ENCODE data around the gene MMP11. TPM values are rescaled to one million over a fixed set of nuclear protein-coding genes. Genes with fewer than 3 reads are reported as not detected.

MMP11 gene
- total RNA-seq, 1 experiment from 2014 or later, result 0.44 TPM

DNA sequence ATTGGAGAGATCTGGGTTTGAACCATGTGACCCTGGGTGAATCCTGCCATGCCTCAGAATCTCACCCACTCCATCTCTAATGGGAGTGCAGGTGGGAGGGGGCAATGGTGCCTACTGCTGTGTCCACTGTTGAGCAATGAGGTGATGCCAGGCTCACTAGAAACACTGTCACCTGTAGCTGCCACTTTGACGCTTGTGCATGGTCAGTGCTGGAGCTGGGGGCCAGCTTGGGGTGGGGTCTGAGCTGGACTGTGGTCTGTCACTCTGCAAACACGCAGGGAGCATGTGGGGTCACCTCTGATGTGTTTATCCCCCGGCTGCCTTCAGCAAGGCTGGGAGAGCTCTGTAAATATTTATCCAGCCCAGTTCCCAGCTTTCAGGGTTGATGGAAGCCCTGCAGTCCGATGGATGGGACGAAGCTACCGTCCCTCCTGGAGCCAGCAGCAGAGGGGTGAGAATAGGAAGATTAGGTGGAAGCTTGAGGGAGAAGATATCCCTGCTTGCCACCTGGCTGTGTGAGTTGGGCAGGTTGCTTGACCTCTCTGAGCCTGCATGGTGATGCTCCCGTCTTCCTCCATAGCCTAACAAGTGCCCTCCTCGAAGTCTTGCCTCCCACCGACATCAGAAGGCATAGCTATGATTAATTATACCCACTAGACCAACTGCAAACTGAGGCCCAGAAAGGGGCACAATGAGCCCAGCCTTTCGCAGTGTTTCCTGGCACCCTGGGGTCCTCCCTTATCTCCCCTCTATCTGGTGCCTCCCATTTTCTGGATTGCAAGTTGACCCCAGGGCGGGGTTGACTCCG is 1.7 kb downstream of the MMP11 start:
- Mint-ChIP-seq H3K9me3 (ENCODE audit: unreplicated experiment) (no peaks in the 10 kb centered on the region), H3K36me3 (ENCODE audit: insufficient read depth, unreplicated experiment) (peaks cover 6% of the 10 kb centered on the region), H3K4me1 (ENCODE audit: insufficient read depth, unreplicated experiment) (peaks cover 15% of the 10 kb centered on the region), H3K27me3 (ENCODE audit: insufficient read depth, unreplicated experiment) (no peaks in the 10 kb centered on the region), H3K4me3 (ENCODE audit: unreplicated experiment) (no peak overlapping the region), H3K27ac (ENCODE audit: low read depth, unreplicated experiment) (no peak overlapping the region)
- CTCF ChIA-PET, result interaction anchor here (0.6 to 1.8 kb wide), 6 partner anchors 15 to 92 kb away, joined by 3 to 6 read pairs (median 3); no protein-coding TSS in a partner anchor
- no TSS peak for BruUV-seq (replicated peaks)
- POLR2A ChIA-PET, result interaction anchor here (1.0 to 2.3 kb wide), 5 partner anchors 12 to 120 kb away, joined by 3 to 8 read pairs (median 4); partner anchors contain the start of gene MIF
- no peak for DNase-seq (ENCODE audit: unreplicated experiment)
- TF ChIP-seq, protein P1, sequence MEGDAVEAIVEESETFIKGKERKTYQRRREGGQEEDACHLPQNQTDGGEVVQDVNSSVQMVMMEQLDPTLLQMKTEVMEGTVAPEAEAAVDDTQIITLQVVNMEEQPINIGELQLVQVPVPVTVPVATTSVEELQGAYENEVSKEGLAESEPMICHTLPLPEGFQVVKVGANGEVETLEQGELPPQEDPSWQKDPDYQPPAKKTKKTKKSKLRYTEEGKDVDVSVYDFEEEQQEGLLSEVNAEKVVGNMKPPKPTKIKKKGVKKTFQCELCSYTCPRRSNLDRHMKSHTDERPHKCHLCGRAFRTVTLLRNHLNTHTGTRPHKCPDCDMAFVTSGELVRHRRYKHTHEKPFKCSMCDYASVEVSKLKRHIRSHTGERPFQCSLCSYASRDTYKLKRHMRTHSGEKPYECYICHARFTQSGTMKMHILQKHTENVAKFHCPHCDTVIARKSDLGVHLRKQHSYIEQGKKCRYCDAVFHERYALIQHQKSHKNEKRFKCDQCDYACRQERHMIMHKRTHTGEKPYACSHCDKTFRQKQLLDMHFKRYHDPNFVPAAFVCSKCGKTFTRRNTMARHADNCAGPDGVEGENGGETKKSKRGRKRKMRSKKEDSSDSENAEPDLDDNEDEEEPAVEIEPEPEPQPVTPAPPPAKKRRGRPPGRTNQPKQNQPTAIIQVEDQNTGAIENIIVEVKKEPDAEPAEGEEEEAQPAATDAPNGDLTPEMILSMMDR (IDR thresholded peaks at IDR 0.05; ENCODE audit: unreplicated experiment), result no peak
- intact Hi-C loops (cut with micrococcal nuclease), result no loop called here

DNA sequence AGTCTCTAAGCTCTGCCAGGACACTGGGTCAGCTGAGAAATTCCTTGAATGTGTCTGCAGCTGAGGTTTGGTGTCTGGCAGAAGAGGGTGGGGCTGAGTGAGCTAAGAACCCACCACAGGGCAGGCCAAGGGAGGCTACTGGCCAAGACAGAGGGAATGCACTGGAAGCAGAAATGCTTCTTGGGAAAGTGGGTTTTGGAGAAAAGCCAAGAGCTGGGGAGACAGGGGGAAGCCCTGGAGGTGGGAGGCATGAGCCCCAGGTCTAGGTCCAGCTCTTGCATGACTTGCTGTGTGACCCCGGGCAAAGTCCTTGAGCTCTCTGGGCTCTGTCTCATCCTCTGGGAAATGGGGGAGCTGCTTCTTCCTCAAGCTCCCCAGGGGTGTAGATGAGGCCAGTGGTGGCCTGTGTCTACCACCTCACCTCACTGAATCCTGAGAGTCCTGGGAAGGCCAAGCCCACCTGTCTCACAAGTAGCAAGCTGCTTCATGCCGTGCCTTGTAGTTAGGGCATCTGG is 2.3 kb downstream of the MMP11 start:
- ChIA-PET CTCF (interaction anchor here (0.6 to 1.8 kb wide), 7 partner anchors 14 to 185 kb away, joined by 3 to 6 read pairs (median 3); no protein-coding TSS in a partner anchor), POLR2A (interaction anchor here (0.5 to 2.3 kb wide), 6 partner anchors 11 to 303 kb away, joined by 3 to 8 read pairs (median 4); partner anchors contain the start of gene MIF)
- no peak overlapping the region for H3K4me3 Mint-ChIP-seq (ENCODE audit: unreplicated experiment)
- H3K27ac Mint-ChIP-seq (ENCODE audit: low read depth, unreplicated experiment), result no peak overlapping the region
- H3K36me3 Mint-ChIP-seq (ENCODE audit: insufficient read depth, unreplicated experiment), result peaks cover 6% of the 10 kb centered on the region
- no TSS peak for BruUV-seq (replicated peaks)
- TF ChIP-seq, protein P1 (IDR thresholded peaks at IDR 0.05; ENCODE audit: unreplicated experiment), result no peak
- no peaks in the 10 kb centered on the region for H3K27me3 Mint-ChIP-seq (ENCODE audit: insufficient read depth, unreplicated experiment)
- no peaks in the 10 kb centered on the region for H3K9me3 Mint-ChIP-seq (ENCODE audit: unreplicated experiment)
- intact Hi-C loops (cut with micrococcal nuclease), result no loop called here
- H3K4me1 Mint-ChIP-seq (ENCODE audit: insufficient read depth, unreplicated experiment), result peaks cover 15% of the 10 kb centered on the region
- no peak for DNase-seq (ENCODE audit: unreplicated experiment)

DNA sequence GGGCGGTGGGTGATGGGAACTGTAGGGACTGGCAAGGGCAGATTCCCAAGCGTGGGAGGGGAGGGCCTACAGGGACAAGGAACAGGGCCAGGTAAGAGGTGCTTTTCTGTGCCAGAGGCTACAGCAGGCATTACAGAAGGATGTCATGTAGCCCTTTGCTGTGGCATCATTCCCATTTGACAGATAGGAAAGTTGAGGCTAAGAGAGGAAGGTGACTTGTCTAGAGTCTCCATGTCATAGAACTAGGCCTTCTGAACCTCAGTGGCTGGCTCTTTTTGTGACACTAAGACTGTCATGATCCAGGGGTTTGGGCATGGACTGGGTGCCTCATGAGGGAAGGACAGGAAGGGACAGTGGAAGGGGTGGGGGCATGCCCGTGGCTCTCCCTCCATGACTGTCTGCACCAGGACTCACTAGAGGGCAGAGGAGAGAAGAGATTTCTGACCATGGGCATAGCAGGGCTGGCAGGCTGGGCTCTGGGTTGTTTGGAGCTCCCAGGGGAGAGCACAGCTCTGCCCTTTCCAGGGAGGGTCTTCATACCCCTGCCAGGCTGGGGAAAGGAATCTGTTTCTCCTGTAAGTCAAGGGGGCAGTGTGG is 3.2 kb downstream of the MMP11 start:
- POLR2A ChIA-PET, result interaction anchor here (1.2 to 2.3 kb wide), 3 partner anchors 10 to 118 kb away, joined by 4 to 8 read pairs (median 6); partner anchors contain the start of gene MIF
- H3K36me3 Mint-ChIP-seq (ENCODE audit: insufficient read depth, unreplicated experiment), result peaks cover 6% of the 10 kb centered on the region
- no peaks in the 10 kb centered on the region for H3K27me3 Mint-ChIP-seq (ENCODE audit: insufficient read depth, unreplicated experiment)
- TF ChIP-seq, protein P1 (IDR thresholded peaks at IDR 0.05; ENCODE audit: unreplicated experiment), result no peak
- H3K4me1 Mint-ChIP-seq (ENCODE audit: insufficient read depth, unreplicated experiment), result peaks cover 18% of the 10 kb centered on the region
- intact Hi-C loops (cut with micrococcal nuclease), result no loop called here
- no peak for DNase-seq (ENCODE audit: unreplicated experiment)
- no peak overlapping the region for H3K27ac Mint-ChIP-seq (ENCODE audit: low read depth, unreplicated experiment)
- H3K9me3 Mint-ChIP-seq (ENCODE audit: unreplicated experiment), result no peaks in the 10 kb centered on the region
- CTCF ChIA-PET, result interaction anchor here (0.8 to 1.8 kb wide), 5 partner anchors 9 to 186 kb away, joined by 3 to 4 read pairs (median 4); partner anchors contain the start of gene CHCHD10
- no TSS peak for BruUV-seq (replicated peaks)
- H3K4me3 Mint-ChIP-seq (ENCODE audit: unreplicated experiment), result no peak overlapping the region
